Tibial nerve (tissue), 3 donors: ENCODE results near the gene C20orf202.

Source experiments
- CTCF ChIP-seq, 5 experiments: fragments of 200-600 bp in 3 of 5; fragments of 450-650 bp in 2 of 5; sonication (generic) in 3 of 5; IDR thresholded peaks; one replicate each; pipeline ENCODE4 v1.5.1; 2016 to 2019; ENCODE audit warnings: antibody characterized with exemption in 5 of 5, mild to moderate bottlenecking in 3 of 5, moderate library complexity in 2 of 5
- POLR2A ChIP-seq, 2 donors: fragments of 450-650 bp; IDR thresholded peaks; one replicate each; pipeline ENCODE4 v1.6.1; 2017; ENCODE audit warnings: antibody characterized with exemption in 2 of 2, mild to moderate bottlenecking in 2 of 2, moderate library complexity in 2 of 2

GRCh38 chr20:1214838-1215261 is 11.6 kb downstream of the C20orf202 start:
- TF ChIP-seq CTCF (IDR thresholded peaks at IDR 0.05): no peak
- no peak for TF ChIP-seq POLR2A (IDR thresholded peaks at IDR 0.05)
